NCI-H1417 (cell line): ENCODE data around the gene TPX2.

ENCODE experiments used
- DNase-seq, 3 experiments: peaks; one replicate each; lab custom pipeline; 2025; lab: John Stamatoyannopoulos, UW

The TPX2 gene

GRCh38 chr20:31705598-31706597, 33.2 kb upstream of the TPX2 start:
- no peak for DNase-seq

DNA sequence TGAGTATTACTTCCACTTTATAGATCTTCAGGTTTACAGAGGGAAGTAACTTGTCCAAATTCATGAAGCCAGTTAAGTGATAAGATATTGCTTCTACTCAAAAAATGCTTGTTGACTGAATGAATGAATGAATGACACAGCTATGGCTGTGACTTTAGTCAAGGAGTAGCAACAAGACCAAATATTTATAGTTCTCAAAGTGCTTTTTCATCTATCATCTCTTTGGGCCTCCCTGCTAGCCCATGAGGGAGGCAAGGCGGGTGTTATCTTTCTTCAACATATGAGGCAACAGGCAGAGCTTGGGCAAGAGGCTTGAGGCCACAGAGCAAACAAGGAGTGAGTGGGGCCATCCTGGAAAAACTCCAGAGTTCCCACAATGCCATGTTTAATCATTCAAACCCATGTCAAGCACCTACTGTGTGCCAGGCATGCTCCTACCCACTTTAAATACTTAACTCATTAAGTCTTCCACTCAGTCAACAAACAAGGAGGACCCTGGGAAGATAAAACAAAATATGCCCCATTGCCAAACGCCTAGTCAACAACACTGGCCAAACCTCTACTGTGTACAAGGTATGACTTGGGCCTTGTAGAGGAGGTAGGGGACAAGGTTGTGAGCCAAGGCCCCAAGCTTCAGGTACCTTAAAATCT, 32.4 kb upstream of the TPX2 start:
- no peak for DNase-seq

- no peak for DNase-seq
Observed at GRCh38 chr20:31707258-31707615, 31.9 kb upstream of the TPX2 start.

- peak; percentile 91 to 99 (median 99) for DNase-seq
Observed at GRCh38 chr20:31707994-31708735, 30.9 kb upstream of the TPX2 start.

DNA sequence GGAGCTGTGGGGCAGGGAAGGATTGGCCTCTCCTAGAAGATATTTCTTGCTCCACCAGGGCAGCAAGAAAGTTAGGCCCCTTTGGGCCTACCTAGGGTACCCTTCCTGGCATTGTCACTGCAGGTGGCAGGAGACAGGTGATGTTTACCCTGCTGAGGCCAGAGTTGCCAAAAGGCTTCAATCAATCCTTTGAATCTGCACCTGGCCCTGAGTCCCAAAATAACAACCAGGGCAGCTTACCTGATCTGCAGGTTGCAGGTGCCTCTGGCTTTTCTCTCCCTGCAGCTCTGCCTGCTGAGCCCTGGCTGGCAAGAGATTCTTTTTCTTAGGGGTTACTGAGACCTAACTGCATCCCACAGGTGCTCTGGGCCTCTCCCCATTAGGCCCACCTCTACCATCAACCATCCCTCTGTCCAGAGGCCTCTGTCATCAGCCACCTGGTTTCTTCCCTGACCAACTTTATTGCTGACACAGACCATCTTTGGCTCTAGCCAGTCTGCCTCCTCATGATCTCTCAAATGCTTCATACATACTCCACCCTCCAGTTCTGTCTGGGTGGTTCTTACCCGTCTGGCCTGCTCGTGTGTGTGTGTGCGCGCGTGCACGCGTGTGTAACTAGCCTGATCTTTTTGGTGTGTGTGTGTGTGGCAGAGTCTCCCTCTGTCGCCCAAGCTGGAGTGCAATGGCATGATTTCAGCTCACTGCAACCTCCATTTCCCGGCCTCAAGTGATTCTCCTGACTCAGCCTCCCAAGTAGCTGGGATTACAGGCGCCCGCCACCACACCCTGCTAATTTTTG, 30.2 kb upstream of the TPX2 start:
- DNase-seq, result peak; percentile 91 to 99 (median 99)

DNA sequence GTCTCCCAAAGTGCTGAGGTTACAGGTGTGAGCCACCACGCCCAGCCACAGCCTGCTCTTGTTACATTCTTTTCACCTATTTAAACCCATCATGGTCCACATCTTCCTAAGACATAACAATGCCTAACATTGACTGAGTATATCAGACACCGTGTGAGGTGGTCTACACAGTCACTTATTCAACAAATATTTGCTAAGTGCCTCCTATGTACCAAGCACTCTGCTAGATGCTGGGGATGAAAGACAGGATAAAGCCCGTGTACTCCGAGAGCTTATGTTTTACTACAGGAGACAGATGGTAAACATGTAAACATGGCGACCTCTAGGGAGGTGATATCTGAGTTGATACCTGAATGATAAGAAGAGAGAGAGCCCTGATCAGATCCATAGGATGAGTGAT, 29.2 kb upstream of the TPX2 start:
- no peak for DNase-seq

DNA sequence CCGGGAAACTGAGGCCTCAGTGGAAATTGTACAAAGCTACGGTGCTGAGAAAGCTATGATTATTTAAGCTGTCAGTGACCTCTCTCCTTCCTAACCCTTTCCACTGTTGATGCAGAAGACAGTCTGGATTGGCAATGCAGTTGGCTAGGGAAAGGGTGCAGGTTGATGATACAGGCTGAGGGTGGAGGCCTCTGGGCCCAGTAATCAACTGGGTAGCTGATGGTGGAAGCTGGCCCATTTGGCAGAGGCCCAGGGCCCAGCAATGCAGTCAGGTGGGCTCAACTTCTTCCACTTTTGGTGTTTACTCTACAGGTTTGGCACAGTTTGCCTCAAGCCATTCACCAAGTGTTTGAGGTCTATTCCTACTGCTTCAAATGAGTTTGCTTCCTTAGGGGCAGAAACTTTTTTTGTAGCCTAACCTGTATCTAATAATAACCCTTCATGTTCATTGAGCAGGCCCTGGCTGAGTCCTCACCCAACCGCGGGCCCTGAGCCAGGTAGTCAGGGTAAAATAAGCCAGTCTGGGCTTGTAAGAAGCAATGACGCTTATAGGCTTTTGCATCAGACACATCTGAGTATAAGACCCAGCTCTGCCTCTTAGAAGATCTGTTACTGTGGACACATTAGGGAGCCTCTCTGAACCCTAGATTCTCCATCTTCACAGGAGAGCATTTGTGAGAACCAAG, 28.5 kb upstream of the TPX2 start:
- DNase-seq, result peak in 2 of 3 experiments; percentile 11 to 28

GRCh38 chr20:31711179-31712111, 27.6 kb upstream of the TPX2 start:
- DNase-seq, result peak in 1 of 3 experiments; percentile 41

DNA sequence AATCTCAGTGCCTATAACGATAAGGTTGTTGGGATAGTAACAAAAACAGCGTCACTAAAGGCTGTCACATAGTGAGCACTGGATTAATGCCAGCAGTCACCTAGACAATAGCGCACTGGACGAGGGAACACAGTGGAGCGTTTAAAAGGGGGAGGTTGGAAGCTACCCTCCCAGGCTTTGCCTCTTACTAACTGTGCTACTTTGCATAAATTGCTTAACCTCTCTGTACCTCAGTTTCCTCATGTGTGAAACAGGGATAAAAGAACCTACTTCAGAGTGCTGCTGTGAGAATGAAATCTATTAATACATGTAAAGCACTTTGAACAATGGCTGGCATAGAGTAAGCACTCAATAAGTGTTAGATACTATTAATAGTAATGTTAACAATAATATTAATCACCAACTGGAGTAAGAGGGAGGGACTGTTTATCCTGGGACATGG, 27.0 kb upstream of the TPX2 start:
- DNase-seq, result peak; percentile 20 to 76 (median 61)

DNA sequence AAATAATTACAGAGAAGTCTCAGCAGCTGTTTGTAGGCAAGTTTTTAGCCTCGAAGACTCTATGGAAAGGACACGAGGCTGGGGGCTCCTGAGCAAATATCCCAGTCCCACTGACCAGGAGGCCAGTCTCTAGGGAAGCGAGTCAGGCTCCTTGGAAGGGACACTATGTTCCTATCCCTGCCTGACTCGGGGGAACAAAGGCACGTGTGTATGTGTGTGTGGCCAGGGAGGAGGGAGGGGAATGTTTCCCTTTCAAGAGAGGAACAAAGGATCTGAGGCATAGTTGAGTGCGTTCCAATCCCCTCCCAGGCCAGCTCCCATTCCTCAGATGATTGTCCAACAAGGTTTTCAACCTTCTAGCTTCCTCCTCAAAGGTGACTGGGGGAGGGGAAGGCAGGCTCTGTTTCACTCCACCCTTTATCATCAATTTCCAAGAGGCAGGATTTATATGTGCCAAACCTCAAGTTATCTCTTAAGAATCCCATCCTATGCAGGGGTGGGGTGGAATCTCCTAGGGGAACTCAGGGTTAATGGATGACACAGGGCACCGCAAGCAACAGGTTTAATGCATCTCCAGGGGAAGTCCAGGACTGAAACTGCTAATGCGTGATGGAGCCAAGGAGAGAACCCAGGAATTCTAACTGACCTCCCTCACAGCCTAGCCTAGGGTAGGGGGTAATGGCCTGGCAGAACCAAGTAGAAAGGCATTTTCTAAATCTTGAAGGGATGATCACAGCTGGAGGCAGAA, 26.4 kb upstream of the TPX2 start:
- peak; percentile 46 to 64 (median 49) for DNase-seq

GRCh38 chr20:31713312-31714273, 25.5 kb upstream of the TPX2 start:
- no peak for DNase-seq

DNA sequence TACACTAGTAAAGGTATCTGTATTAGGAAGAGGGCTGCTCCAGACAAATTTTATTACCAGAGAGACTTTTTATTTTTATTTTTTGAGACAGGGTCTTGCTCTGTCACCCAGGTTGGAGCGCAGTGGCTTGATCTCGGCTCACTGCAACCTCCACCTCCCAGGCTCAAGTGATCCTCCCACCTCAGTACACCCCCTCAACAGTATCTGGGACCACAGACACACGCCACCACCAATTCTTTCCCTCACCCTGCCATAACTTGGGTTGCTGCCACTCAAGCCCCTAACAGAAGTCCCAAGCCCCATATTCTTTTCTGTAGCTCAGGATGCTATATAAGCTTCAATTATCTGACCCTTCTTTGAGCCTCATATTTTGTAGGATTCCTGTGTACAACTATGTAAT, 23.3 kb upstream of the TPX2 start:
- no peak for DNase-seq

GRCh38 chr20:31716351-31716750, 22.7 kb upstream of the TPX2 start:
- DNase-seq, result no peak

DNA sequence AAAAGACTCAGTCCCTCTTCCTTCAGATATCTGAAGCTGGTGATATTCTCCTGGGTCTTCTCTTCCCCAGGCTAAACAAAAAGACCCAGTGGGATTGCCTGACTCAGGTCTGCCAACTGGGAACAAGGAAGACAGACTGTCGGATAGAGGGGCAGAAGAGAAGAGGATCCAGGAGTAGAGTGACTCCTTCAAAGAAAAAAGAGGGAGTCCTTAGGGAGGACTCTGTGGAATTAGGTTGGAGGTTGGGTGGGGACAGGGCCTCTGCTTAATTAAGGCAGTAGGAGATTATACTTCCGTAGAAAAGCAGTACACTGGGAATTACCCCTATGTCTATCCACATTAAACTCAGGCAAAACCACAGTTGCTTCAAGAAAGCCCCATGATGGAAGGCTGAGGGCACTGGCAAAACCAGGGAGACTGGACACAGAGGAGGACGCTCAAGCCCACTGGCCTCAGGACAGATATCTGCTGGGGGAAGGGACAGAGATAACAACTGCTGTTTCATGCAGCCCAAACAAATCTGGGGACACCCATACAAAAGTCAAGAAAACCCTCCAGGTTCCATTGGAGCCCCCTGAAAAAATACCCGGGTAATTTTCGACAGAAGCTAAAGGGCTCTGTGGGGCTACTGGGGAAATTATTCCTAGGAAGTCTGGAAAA, 22.1 kb upstream of the TPX2 start:
- no peak for DNase-seq

- peak in 1 of 3 experiments; percentile 58 for DNase-seq
Observed at GRCh38 chr20:31717478-31718201, 21.4 kb upstream of the TPX2 start.

- DNase-seq, result peak in 2 of 3 experiments; percentile 45 to 46
Observed at GRCh38 chr20:31718952-31719643, 20.0 kb upstream of the TPX2 start.
